Medulla oblongata (tissue), 1 donor: ENCODE measurements around the gene LIFR.
A peak's percentile ranks its signal among the peaks of the same experiment; 100 is the strongest.

ENCODE experiments used
- DNase-seq: peaks from one replicate; pipeline ENCODE4 v3.0.0-alpha.2; 2015; ENCODE audit errors: extremely low spot score

LIFR gene

DNA sequence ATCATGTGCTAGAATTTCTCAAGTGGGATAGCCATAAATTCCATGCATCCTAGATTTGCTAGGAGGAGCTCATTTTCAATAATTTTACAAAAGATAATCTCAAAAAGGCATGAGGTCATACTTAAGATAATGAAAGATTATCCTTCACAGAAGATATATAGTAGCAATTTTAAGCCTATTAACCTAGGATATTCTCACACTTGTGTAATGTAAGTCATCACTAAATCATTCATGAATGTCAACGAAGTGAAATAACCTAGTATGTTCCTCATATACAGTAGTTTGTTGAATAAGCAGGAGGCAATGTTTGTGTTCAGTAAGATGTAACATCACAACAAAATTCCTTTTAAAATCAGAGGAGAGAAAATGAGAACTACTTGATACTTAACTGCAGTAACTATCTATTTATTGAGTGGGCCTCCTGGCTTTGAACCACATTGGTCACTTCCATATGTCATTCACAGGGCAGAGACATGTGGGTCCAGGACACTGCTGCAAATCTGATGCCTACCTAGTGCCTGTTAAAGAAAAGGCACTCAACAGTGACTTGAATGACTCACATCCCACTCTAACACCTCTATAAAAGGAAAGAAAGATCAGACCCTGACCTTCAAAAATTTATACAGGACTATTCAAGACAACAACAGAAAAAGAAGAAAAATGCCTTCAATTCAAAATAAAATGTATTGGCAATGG lies 8.2 kb downstream of the LIFR start:
- no peak for DNase-seq

DNA sequence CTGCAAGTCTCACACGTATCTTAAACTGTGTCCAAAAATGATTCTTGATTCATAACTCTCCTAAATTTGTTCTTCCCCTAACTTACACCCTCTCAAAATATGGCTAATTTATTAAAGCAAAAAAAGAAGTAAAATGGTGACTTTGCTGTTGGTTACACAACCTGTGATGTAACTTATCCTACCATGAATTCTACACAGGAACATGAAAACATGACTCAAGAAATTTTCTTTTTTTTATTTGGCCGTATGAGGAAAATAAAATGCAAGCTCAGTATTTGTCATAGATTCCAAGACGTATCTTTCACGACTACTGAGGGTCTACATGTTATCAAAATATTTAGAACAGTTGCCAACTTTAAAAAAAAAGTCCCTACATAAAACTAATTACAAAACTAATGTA lies 9.2 kb downstream of the LIFR start:
- no peak for DNase-seq

- no peak for DNase-seq
Observed at GRCh38 chr5:38546691-38547146, 9.7 kb downstream of the LIFR start.

- DNase-seq = no peak
Observed at GRCh38 chr5:38543886-38544285, 12.6 kb downstream of the LIFR start.

GRCh38 chr5:38543074-38543473 lies 13.4 kb downstream of the LIFR start:
- DNase-seq = no peak

DNA sequence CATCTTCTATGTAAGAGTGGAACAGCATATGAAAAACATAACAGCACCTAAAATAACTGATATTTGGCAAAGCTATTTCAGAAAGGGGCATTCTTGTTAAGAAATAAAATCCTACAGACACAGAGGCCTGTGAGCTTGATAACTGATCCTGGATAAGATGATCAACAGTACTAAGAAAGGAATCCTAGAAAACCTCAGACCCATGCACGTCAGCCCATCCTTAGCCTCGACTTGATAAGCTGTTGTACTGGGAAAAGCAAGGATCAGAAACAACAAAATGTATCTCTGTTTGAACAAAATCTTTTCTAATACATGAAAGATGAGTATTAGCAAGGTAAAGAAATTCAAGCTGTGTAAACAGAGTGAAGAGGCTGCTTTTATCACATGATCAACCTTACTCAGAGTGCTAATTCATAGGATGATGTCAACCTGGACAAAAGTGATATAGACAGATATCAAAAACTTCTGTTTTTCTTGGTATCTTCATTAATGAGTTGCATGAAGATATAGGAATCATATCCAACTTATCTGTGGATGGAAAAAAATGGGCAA lies 15.2 kb downstream of the LIFR start:
- no peak for DNase-seq

DNA sequence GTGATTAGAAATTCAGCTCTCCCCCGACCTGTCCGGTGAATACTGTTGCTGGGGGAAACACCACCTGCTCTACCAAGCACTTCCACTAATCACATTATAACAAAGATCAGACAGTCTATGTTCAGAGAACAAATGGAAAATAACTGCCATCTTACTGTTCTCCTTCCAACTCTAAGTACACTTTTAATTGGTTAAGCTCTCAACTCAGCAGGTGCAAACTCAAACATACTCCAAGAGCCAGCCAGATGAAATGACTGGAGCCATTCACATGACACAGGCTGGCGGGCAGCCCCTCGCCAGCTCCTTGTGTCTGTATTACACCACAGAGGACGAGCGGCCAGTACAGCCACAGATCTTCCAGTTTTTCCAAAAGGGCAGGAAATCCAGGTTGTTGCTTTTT lies 16.1 kb downstream of the LIFR start:
- DNase-seq = peak; percentile 88

DNA sequence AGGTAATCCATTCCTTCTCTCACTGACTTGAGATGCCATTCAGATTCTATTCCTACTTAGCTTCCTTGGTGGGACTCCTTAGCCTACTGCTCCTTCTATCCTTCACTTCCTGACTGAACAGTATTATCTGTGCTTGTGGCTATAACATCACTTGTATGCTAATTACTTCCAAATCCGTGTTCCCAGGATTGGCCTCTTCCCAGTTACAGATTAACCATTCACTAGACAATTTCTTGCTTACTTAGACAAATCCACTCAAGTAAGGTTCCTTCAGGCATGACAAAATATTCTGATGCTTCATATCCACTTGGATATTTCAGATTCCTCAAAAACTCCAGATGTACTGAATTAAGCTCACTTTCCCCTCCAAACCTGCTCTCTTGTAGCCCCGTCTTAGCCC lies 18.3 kb downstream of the LIFR start:
- DNase-seq = no peak

- DNase-seq = no peak
Observed at GRCh38 chr5:38537505-38537904, 18.9 kb downstream of the LIFR start.

DNA sequence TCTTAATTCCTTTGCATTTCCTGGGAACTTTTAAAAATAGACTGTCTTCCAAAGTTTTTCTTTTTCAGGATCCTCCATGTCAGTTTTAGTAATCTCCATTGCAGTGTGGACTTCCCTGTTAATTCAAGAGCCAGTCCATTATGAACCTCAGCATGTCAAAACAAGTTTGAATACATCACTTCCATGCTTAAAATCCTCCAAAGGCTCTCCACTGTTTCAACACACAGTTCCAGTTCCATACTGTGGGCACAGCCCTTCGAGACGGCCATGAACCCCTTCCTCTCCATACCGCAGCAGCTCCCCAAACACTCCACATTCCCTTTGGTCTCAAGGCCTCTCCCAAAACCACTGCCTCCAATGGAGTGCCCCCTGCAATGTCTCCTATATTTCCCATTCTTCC lies 19.5 kb downstream of the LIFR start:
- no peak for DNase-seq

GRCh38 chr5:38535845-38536244 lies 20.6 kb downstream of the LIFR start:
- no peak for DNase-seq

GRCh38 chr5:38535248-38535750 lies 21.1 kb downstream of the LIFR start:
- no peak for DNase-seq

DNA sequence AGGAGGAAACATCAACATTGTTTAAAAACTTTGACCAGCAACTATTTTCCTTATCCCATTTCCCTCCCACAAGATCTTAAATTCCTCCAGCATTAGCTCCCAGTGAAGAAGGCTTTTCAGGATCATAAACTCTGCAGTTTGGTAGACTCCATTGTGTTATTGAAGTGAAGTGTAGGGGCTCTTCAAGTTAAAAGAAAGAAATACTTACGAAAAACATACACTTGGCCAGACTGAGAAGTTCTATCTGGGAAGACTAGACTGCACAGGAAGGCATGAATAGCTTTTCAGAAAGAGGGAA lies 22.3 kb downstream of the LIFR start:
- DNase-seq = no peak

DNA sequence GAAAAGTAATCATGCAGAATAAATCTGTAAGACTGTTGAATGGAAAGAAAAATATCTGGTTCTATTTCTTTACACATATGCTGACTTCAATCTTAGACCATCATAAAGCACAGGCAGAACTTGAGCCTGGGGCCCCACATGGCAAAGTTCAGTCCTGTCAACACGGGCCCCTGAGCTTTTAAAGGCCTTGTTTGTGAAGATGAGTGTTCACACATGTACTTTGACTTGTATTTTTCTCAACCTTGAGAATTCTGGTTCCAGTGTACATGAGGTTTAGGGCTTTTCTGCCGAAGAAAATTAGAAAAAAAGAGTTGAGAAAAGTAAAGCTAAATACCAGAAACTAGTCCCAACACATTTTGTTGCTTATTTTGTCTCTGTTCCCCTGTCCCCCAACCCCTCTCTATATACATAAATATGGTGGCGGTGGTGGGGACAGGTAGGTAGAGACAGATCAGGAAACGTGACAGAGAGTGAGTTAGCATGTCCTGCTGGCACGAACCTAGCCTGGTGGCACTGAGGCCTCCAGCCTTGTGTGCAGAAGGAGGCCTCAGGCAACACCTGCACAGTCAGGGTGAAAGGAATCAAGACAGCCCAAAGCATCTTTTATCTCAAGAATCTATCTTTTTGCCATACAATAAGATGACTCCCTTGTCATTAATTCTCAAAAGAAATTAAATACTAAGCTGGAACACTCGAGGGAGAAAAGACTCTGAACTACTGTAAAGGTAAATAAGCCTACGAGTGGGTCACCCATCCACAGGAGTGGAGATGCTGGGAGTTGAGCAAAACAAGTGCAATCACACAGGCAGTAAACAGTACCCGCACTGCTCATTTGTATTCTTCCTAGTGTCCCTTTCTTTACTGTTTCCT lies 22.9 kb downstream of the LIFR start:
- DNase-seq = no peak

- DNase-seq = peak; percentile 61
Observed at GRCh38 chr5:38532165-38532669, 24.2 kb downstream of the LIFR start.

DNA sequence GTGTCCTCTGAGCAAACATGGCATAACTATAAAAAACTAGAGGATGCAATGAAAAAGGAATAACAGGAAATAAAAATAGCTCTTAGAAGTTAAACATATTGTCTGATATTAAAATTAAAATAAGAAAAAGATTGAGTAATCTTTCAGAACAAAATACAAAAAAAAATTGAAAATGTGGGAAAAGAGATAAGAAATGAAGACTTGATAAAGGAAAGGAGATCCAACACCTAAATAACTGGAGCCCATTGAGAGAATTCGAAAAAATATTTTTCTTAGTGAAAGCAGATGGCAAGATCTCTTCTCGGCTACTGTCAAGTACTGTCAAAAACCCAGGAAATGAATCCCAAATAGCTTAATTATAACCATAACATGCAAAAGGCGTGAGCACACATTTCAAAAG lies 24.9 kb downstream of the LIFR start:
- DNase-seq = no peak

- DNase-seq = peak; percentile 53
Observed at GRCh38 chr5:38529955-38530646, 26.3 kb downstream of the LIFR start.

DNA sequence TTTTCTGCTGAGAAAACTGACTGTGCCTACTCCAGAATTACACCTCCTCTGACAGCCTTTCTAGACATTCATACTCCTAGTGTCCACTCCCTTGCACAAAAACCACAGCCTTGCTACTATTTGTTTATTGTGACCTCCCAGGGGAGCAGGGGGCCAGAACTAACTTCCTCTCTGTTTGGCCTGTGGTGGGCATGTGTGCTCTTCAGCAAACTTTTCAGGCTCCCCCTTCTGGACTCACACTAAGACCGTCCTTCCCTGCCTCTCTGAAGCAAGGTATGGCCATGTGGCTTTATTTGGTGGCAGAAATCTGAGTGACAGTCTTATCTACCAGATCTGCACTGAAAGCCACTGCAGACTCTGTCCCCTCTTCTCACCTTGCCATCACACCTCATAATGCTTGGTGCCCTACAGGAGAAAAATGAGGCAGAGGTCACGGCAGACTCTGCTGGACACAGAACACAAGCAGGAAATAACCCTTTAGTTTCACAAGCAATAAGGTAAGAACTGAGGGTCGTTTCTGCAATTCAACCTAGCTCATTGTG lies 28.2 kb downstream of the LIFR start:
- no peak for DNase-seq

DNA sequence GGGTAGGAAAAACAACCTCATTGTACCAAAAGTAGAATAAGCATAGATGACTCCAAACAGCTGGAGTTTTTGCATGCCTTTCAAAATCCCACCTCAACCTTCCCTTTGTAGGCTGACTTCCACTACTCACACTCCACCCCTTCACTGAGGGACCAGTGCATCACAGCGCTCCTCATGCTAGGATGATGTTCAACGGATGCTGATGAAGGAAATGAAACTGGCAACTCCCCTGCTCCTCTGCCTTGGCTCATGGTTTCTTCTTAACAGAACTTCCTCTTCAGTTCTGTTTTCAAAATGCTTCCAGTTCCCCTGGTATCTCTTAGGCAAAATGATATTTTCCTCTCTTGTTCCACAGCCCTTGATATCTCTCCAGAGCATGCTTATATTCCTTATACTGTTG lies 29.0 kb downstream of the LIFR start:
- DNase-seq = no peak

- no peak for DNase-seq
Observed at GRCh38 chr5:38524022-38524421, 32.4 kb downstream of the LIFR start.

GRCh38 chr5:38519476-38519875 lies 37.0 kb downstream of the LIFR start:
- no peak for DNase-seq

DNA sequence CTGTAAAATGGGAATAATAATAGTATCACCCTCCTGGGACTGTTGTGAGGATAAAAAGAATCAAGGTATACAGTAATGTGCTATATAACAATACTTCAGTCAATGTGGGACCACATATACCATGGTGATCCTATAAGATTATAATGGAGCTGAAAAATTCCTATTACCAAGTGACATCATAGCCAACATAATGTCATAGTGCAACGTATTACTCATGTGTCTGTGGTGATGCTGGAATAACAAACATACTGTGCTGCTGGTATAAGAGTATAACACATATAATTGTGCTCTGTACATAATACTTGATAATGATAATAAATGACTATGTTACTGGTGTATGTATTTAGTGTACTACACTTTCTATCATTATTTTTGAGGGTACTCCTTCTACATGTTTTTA lies 38.1 kb downstream of the LIFR start:
- DNase-seq = no peak
